ENCODE measurements around the gene MASTL. TPM values are rescaled to one million over a fixed set of nuclear protein-coding genes. Genes with fewer than 3 reads are reported as not detected.

The MASTL gene
- total and polyA plus RNA-seq, 2 donors (not counting 1 experiment from before 2014, with no cell fraction given), result 7.6 to 12.4 TPM

GRCh38 chr10:27188897-27189296, 33.7 kb downstream of the MASTL start:
- no peak overlapping the region for H3K4me2 ChIP-seq (replicated peaks; ENCODE audit: low read depth, low read length, poor library complexity, severe bottlenecking)
- H3K9me3 ChIP-seq (ENCODE audit: control extremely low read depth in 1 of 3, control insufficient read depth in 2 of 3, insufficient read depth in 1 of 3, low read length in 2 of 3), result no peaks in the 10 kb centered on the region
- ATAC-seq (ENCODE audit: low read depth), result no peak
- no peaks in the 10 kb centered on the region for H4K20me1 ChIP-seq (ENCODE audit: control insufficient read depth, insufficient read depth, low read length, poor library complexity, severe bottlenecking)
- no peaks in the 10 kb centered on the region for H3K27me3 ChIP-seq (replicated peaks in 1 of 4; ENCODE audit: control extremely low read depth in 1 of 4, control insufficient read depth in 3 of 4, insufficient read depth in 4 of 4, low read length in 3 of 4)
- H3K9me3 Mint-ChIP-seq (ENCODE audit: insufficient read depth), result no peaks in the 10 kb centered on the region
- H3K4me3 Mint-ChIP-seq, result no peak overlapping the region
- no peak overlapping the region for H3K27ac ChIP-seq (ENCODE audit: low read length in 2 of 2)
- no peaks in the 10 kb centered on the region for H3K27me3 Mint-ChIP-seq
- no peak for DNase-seq
- H3K4me3 ChIP-seq (ENCODE audit: control extremely low read depth in 1 of 5, extremely low read depth in 1 of 5, insufficient read depth in 1 of 5, low read depth in 2 of 5, low read length in 4 of 5), result no peak overlapping the region
- no peaks in the 10 kb centered on the region for H3K79me2 ChIP-seq (ENCODE audit: control insufficient read depth, insufficient read depth, low read length)
- no peaks in the 10 kb centered on the region for H3K4me1 Mint-ChIP-seq
- ChIA-PET POLR2A (no interaction called here), CTCF (no interaction called here)
- no peak overlapping the region for H3K9ac ChIP-seq (ENCODE audit: low read length)
- TF ChIP-seq CTCF (IDR thresholded peaks at IDR 0.05) (no peak), EZH2 (IDR thresholded peaks at IDR 0.05; ENCODE audit: borderline replicate concordance, insufficient read depth, low read depth, low read length, poor library complexity, severe bottlenecking) (no peak)
- intact Hi-C loops (cut with micrococcal nuclease), result no loop called here
- H3K36me3 ChIP-seq (replicated peaks in 1 of 2; ENCODE audit: control extremely low read depth in 1 of 2, control insufficient read depth in 1 of 2, extremely low read depth in 1 of 2, insufficient read depth in 2 of 2, low read length in 1 of 2), result peaks cover 5 to 8% of the 10 kb centered on the region in 2 experiments
- no peak overlapping the region for H2AFZ ChIP-seq (ENCODE audit: insufficient read depth, low read depth, low read length, poor library complexity, severe bottlenecking)
- 100% methylated on average over 1 of the region's 4 CpGs for whole genome bisulfite sequencing (ENCODE audit: insufficient coverage)
- H3K4me1 ChIP-seq (ENCODE audit: control insufficient read depth in 2 of 2, insufficient read depth in 2 of 2, low read length in 2 of 2), result no peaks in the 10 kb centered on the region
- no peak overlapping the region for H3K27ac Mint-ChIP-seq

GRCh38 chr10:27190508-27190907, 35.4 kb downstream of the MASTL start:
- no CpG with 5 or more reads among the region's 2 CpGs for WGBS (ENCODE audit: insufficient coverage)
- Histone ChIP-seq H4K20me1 (ENCODE audit: control insufficient read depth, insufficient read depth, low read length, poor library complexity, severe bottlenecking) (no peaks in the 10 kb centered on the region), H3K27ac (ENCODE audit: low read length in 2 of 2) (no peak overlapping the region), H3K4me1 (ENCODE audit: control insufficient read depth in 2 of 2, insufficient read depth in 2 of 2, low read length in 2 of 2) (no peaks in the 10 kb centered on the region), H3K9ac (ENCODE audit: low read length) (no peak overlapping the region), H3K9me3 (ENCODE audit: control extremely low read depth in 1 of 3, control insufficient read depth in 2 of 3, insufficient read depth in 1 of 3, low read length in 2 of 3) (no peaks in the 10 kb centered on the region), H3K4me3 (ENCODE audit: control extremely low read depth in 1 of 5, extremely low read depth in 1 of 5, insufficient read depth in 1 of 5, low read depth in 2 of 5, low read length in 4 of 5) (no peak overlapping the region), H3K36me3 (replicated peaks in 1 of 2; ENCODE audit: control extremely low read depth in 1 of 2, control insufficient read depth in 1 of 2, extremely low read depth in 1 of 2, insufficient read depth in 2 of 2, low read length in 1 of 2) (peaks cover 2 to 10% of the 10 kb centered on the region in 2 experiments), H3K79me2 (ENCODE audit: control insufficient read depth, insufficient read depth, low read length) (no peaks in the 10 kb centered on the region), H2AFZ (ENCODE audit: insufficient read depth, low read depth, low read length, poor library complexity, severe bottlenecking) (no peak overlapping the region), H3K4me2 (replicated peaks; ENCODE audit: low read depth, low read length, poor library complexity, severe bottlenecking) (no peak overlapping the region), H3K27me3 (replicated peaks in 1 of 4; ENCODE audit: control extremely low read depth in 1 of 4, control insufficient read depth in 3 of 4, insufficient read depth in 4 of 4, low read length in 3 of 4) (no peaks in the 10 kb centered on the region)
- no peak overlapping the region for H3K27ac Mint-ChIP-seq
- ChIA-PET POLR2A (no interaction called here), CTCF (no interaction called here)
- no peaks in the 10 kb centered on the region for H3K4me1 Mint-ChIP-seq
- intact Hi-C loops (cut with micrococcal nuclease), result no loop called here
- H3K27me3 Mint-ChIP-seq, result no peaks in the 10 kb centered on the region
- no peaks in the 10 kb centered on the region for H3K9me3 Mint-ChIP-seq (ENCODE audit: insufficient read depth)
- DNase-seq, result no peak
- no peak for TF ChIP-seq CTCF (IDR thresholded peaks at IDR 0.05)
- TF ChIP-seq EZH2 (IDR thresholded peaks at IDR 0.05; ENCODE audit: borderline replicate concordance, insufficient read depth, low read depth, low read length, poor library complexity, severe bottlenecking), result no peak
- ATAC-seq (ENCODE audit: low read depth), result no peak
- no peak overlapping the region for H3K4me3 Mint-ChIP-seq
